Suppressor macrophage treated with lipopolysaccharide for 4 hours (primary cell): ENCODE results near the gene RALGPS1.

Source experiments
- DNase-seq: peaks from one replicate; pipeline ENCODE4 v3.0.0-alpha.2; 2020

Gene RALGPS1

GRCh38 chr9:126914458-126915280, at the start of gene RALGPS1:
RALGPS1 (plus strand) TSS chr9:126914782; CDS start chr9:126962290, 47,508 bp downstream.
- peak; percentile 97 for DNase-seq

- DNase-seq = no peak
Measured at GRCh38 chr9:126869368-126869767, 45.2 kb upstream of the RALGPS1 start.

GRCh38 chr9:126872516-126872915, 42.1 kb upstream of the RALGPS1 start:
- peak; percentile 12 for DNase-seq

- DNase-seq = no peak
Measured at GRCh38 chr9:126874546-126875314, 39.9 kb upstream of the RALGPS1 start.

- no peak for DNase-seq
Measured at GRCh38 chr9:126875756-126876510, 38.6 kb upstream of the RALGPS1 start.

GRCh38 chr9:126876531-126876930, 38.1 kb upstream of the RALGPS1 start:
- no peak for DNase-seq

- no peak for DNase-seq
Measured at GRCh38 chr9:126877418-126877817, 37.2 kb upstream of the RALGPS1 start.

GRCh38 chr9:126879288-126879687, 35.3 kb upstream of the RALGPS1 start:
- DNase-seq = no peak

- DNase-seq = no peak
Measured at GRCh38 chr9:126880226-126880946, 34.2 kb upstream of the RALGPS1 start.

- DNase-seq = no peak
Measured at GRCh38 chr9:126880947-126881332, 33.6 kb upstream of the RALGPS1 start.

GRCh38 chr9:126882746-126883145, 31.8 kb upstream of the RALGPS1 start:
- DNase-seq = no peak

- DNase-seq = no peak
Measured at GRCh38 chr9:126883636-126884035, 30.9 kb upstream of the RALGPS1 start.

GRCh38 chr9:126885131-126885641, 29.4 kb upstream of the RALGPS1 start:
- peak; percentile 35 for DNase-seq

- no peak for DNase-seq
Measured at GRCh38 chr9:126886034-126886822, 28.4 kb upstream of the RALGPS1 start.

- DNase-seq = no peak
Measured at GRCh38 chr9:126886897-126887296, 27.7 kb upstream of the RALGPS1 start.

GRCh38 chr9:126891676-126892075, 22.9 kb upstream of the RALGPS1 start:
- no peak for DNase-seq

GRCh38 chr9:126893079-126893478, 21.5 kb upstream of the RALGPS1 start:
- peak; percentile 11 for DNase-seq

- DNase-seq = peak; percentile 39
Measured at GRCh38 chr9:126894052-126894603, 20.5 kb upstream of the RALGPS1 start.

- DNase-seq = no peak
Measured at GRCh38 chr9:126902210-126902609, 12.4 kb upstream of the RALGPS1 start.

GRCh38 chr9:126904586-126904985, 10.0 kb upstream of the RALGPS1 start:
- DNase-seq = no peak

- DNase-seq = no peak
Measured at GRCh38 chr9:126906091-126906490, 8.5 kb upstream of the RALGPS1 start.
